Measurements from ENCODE around the gene GOLGA7B. TPM values are rescaled to one million over a fixed set of nuclear protein-coding genes. Genes with fewer than 3 reads are reported as not detected.

GOLGA7B gene
- total RNA-seq, 3 donors from 2014 or later (not counting 1 experiment from before 2014, with no cell fraction given) = 4.1 to 4.6 (median 4.1) TPM

GRCh38 chr10:97911217-97911616 lies 61.6 kb downstream of the GOLGA7B start:
- no peaks in the 10 kb centered on the region for H3K27me3 ChIP-seq (ENCODE audit: control insufficient read depth, insufficient read depth, low read length)
- 52% methylated on average over 5 of the region's 5 CpGs for WGBS (ENCODE audit: insufficient coverage)
- Mint-ChIP-seq H3K4me3 (no peak overlapping the region), H3K9me3 (no peaks in the 10 kb centered on the region), H3K36me3 (no peaks in the 10 kb centered on the region), H3K4me1 (peaks cover 6 to 10% of the 10 kb centered on the region in 2 donors), H3K27me3 (ENCODE audit: low read depth in 2 of 2) (peaks cover 13 to 26% of the 10 kb centered on the region in 2 donors), H3K27ac (no peak overlapping the region)
- no peak for DNase-seq
- no peaks in the 10 kb centered on the region for H3K9me3 ChIP-seq (ENCODE audit: control insufficient read depth, insufficient read depth, low read length)
- TF ChIP-seq CTCF (IDR thresholded peaks at IDR 0.05) = no peak
- peaks cover 8% of the 10 kb centered on the region for H3K4me1 ChIP-seq (ENCODE audit: control insufficient read depth, insufficient read depth, low read length)
- ATAC-seq = no peak
- no peak overlapping the region for H3K27ac ChIP-seq (ENCODE audit: low read length)
- H3K36me3 ChIP-seq (ENCODE audit: control insufficient read depth, insufficient read depth, low read length) = no peaks in the 10 kb centered on the region
- H3K4me3 ChIP-seq (ENCODE audit: low read length) = no peak overlapping the region
- intact Hi-C loops (cut with micrococcal nuclease) = loop anchor here (5.0 kb wide), 1 partner anchor 116 kb away; no protein-coding TSS in a partner anchor

- H3K9me3 Mint-ChIP-seq = no peaks in the 10 kb centered on the region
- H3K27me3 Mint-ChIP-seq (ENCODE audit: low read depth in 2 of 2) = peaks cover 14 to 28% of the 10 kb centered on the region in 2 donors
- Histone ChIP-seq H3K4me1 (ENCODE audit: control insufficient read depth, insufficient read depth, low read length) (peaks cover 8% of the 10 kb centered on the region), H3K4me3 (ENCODE audit: low read length) (no peak overlapping the region), H3K36me3 (ENCODE audit: control insufficient read depth, insufficient read depth, low read length) (no peaks in the 10 kb centered on the region), H3K9me3 (ENCODE audit: control insufficient read depth, insufficient read depth, low read length) (no peaks in the 10 kb centered on the region), H3K27me3 (ENCODE audit: control insufficient read depth, insufficient read depth, low read length) (no peaks in the 10 kb centered on the region), H3K27ac (ENCODE audit: low read length) (no peak overlapping the region)
- no peak overlapping the region for H3K4me3 Mint-ChIP-seq
- intact Hi-C loops (cut with micrococcal nuclease) = loop anchor here (5.0 kb wide), 1 partner anchor 114 kb away; no protein-coding TSS in a partner anchor
- WGBS (ENCODE audit: insufficient coverage) = 89% methylated on average over 2 of the region's 2 CpGs
- DNase-seq (no peak), ATAC-seq (no peak)
- TF ChIP-seq CTCF (IDR thresholded peaks at IDR 0.05) = no peak
- peaks cover 6 to 10% of the 10 kb centered on the region in 2 donors for H3K4me1 Mint-ChIP-seq
- H3K27ac Mint-ChIP-seq = no peak overlapping the region
- no peaks in the 10 kb centered on the region for H3K36me3 Mint-ChIP-seq
These were observed 63.5 kb downstream of the GOLGA7B start for GRCh38 chr10:97913193-97913592.

- peaks cover 6 to 10% of the 10 kb centered on the region in 2 donors for H3K4me1 Mint-ChIP-seq
- H3K4me3 ChIP-seq (ENCODE audit: low read length) = no peak overlapping the region
- no peaks in the 10 kb centered on the region for H3K9me3 ChIP-seq (ENCODE audit: control insufficient read depth, insufficient read depth, low read length)
- WGBS (ENCODE audit: insufficient coverage) = 76% methylated on average over 6 of the region's 6 CpGs
- no peaks in the 10 kb centered on the region for H3K9me3 Mint-ChIP-seq
- no peaks in the 10 kb centered on the region for H3K36me3 ChIP-seq (ENCODE audit: control insufficient read depth, insufficient read depth, low read length)
- ATAC-seq = no peak
- no peaks in the 10 kb centered on the region for H3K27me3 ChIP-seq (ENCODE audit: control insufficient read depth, insufficient read depth, low read length)
- no peak for TF ChIP-seq CTCF (IDR thresholded peaks at IDR 0.05)
- intact Hi-C loops (cut with micrococcal nuclease) = loop anchor here (2.0 to 5.0 kb wide), 2 partner anchors 114 to 127 kb away; no protein-coding TSS in a partner anchor
- no peak for DNase-seq
- peaks cover 17 to 32% of the 10 kb centered on the region in 2 donors for H3K27me3 Mint-ChIP-seq (ENCODE audit: low read depth in 2 of 2)
- H3K4me3 Mint-ChIP-seq = no peak overlapping the region
- H3K36me3 Mint-ChIP-seq = no peaks in the 10 kb centered on the region
- H3K27ac Mint-ChIP-seq = no peak overlapping the region
- peaks cover 8% of the 10 kb centered on the region for H3K4me1 ChIP-seq (ENCODE audit: control insufficient read depth, insufficient read depth, low read length)
- H3K27ac ChIP-seq (ENCODE audit: low read length) = no peak overlapping the region
These were observed 64.0 kb downstream of the GOLGA7B start for GRCh38 chr10:97913614-97914013.
